OCI-M2 (cell line): ENCODE data around the gene ZC3H4.
A peak's percentile ranks its signal among the peaks of the same experiment; 100 is the strongest.
"Not testable (repeated sequence)": the region's sequence is repeated elsewhere in the genome, so short reads cannot be mapped to it uniquely, and the experiment has no call there.

ENCODE experiments used
- DNase-seq: peaks from one replicate; lab custom pipeline; 2025; ENCODE audit not compliant: unreplicated experiment; lab: John Stamatoyannopoulos, UW

ZC3H4 gene

DNA sequence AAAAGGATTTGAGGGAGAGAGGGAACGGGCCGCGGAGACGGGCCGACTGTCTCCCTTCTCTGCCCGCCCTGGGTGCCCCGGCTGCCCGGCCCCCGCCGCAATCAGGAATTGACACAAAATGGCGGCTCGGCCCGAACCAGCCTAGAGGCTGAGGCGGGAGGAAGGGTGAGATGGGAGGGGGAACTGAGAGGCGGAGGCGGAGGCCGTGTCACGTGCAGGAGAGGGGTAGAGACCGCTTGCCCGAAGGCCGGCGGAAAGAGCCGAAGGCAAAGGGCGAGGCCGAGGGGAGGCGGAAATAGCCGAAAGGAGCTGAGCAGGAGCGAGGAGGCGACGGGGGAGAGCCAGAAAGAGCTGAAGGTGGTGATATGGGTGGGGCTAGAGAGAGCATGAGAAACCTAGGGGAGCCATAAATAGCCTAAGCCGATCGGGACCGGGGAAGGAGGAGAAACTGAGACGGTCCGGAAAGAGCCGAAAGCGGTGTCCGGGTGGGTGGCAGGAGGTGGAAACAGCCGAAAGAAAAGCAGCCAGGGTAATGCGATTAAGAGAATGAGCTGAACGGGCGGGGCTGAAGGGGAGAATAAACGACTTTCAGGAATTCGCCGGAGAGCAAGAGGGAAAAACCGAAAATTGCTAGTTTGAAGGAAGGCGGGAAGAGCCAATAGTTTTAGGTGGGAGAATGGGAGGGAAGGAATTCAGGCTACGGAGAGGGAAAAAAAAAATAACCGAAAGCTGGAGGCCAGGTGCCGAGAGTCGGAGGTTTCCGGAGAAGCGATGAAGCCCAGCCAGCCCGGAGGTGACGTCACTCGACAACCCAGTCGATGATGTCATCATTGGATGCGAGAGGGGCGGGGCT is at the start of gene ZC3H4:
ZC3H4 (minus strand) TSS at position 780 of the 853 bp plus-strand sequence. CDS start 1,192 bp downstream, outside the sequence.
- peak; percentile 95 for DNase-seq

GRCh38 chr19:47161876-47162489 is 48.4 kb upstream of the ZC3H4 start:
- DNase-seq, result no peak

DNA sequence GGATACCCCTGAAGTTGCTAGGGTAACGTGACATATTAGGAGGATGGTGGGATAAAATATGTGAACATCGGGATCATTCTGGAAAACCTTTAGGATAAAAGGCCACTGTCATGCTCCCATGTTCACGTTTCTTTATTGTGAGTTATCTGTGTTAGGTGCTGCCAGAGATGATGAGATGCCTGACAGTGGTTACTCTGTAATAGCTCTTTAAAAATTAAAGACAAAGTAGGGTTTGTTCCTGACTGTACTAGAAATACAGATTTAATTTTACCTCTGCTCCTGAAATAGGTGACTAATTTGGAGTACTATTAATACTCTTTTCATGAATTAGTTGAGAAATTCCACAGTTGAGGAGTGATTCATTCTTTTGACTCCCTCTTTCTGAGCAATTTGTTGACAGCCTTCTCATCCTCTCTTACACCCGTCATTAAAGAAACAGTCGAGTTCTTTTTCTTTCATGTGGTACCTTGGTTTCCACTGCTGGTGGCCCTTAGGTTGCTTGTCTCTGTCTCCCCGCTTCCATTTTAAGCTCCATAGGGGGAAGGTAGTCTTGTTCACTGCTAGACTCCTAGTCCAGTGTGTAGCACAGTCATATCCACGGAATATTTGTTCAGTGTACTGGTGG is 45.4 kb upstream of the ZC3H4 start:
- DNase-seq, result no peak

DNA sequence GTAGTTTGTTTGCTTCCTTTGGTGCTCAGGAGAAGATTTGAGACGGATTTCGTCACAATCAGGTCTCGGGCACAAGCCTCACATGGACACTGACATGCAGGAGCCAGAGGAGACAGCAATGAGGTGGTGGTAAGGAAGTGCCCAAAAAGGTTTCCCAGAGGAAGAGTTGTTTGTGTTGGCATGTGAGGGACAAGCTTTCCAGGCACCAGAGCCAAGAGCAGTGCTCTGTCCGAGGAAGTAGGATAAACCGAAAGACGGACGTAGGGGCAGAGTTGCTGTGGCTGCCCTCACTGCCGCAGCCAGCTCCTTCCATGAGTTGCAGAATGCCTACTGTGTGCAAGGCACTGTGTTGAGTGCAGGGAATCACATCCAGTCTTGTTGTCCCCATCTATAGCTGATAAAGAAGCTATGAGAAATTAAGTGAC is 44.8 kb upstream of the ZC3H4 start:
- no peak for DNase-seq

DNA sequence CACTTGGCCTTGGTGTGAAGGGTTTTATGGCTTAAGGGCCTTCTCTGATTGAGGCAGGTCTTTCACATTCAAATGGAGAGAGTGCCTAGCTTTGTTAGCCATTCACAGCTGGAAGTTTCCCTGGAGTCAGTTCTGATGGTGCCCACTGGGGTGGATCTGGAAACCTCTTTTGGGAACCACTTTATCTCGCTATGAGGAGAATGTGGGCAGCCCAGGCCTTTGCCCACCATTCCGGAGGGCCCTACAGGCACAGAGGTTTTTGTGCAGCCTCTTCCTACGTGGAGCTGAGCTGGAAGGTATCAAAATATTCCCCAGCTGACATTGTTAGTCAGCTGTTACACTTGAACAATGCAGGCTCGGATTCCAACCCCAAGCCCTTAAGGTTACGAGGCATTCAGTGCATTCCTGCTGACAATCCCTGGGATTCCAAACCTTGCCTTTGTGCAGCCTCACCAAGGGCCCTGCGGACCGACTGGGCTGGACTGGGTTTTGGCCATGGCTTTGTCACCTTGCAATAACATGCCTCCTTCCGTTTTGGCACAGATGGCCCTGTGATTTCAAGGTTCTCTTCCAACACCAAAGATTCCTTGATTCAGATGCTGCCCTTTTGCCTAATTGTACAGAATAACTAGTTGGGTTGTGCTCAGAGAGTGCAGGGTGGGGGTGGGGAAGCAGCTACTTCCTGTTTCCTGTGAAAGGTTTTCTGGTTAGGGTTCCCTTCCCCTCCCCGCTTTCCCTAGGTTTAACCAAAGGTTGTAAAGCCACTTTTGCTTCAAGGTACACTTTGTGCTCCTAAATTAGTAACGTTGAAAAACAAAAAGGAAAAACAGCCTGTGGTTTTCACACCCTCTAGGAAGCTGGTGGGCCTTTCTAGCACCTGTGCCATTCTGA is 44.1 kb upstream of the ZC3H4 start:
- no peak for DNase-seq

GRCh38 chr19:47156861-47157430 is 43.4 kb upstream of the ZC3H4 start:
- DNase-seq, result no peak

DNA sequence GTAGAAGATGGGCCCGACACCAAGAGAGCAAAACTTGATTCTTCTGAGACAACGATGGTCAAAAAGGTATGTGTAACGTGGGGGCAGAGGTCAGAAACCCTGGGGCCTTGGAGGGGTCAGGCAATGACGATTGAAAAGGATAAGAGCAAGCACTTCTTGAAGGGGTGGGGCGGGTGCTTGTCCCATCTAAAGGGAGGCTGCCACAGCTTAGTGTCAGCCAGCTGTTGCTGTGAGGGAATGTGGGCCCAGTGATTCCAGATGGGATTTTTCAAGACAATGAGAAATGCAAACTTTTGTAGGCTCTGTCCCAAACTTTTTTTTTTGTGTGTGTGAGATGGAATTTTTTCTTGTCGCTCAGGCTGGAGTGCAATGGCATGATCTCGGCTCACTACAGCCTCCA is 41.6 kb upstream of the ZC3H4 start:
- DNase-seq, result no peak

- no peak for DNase-seq
Measured at GRCh38 chr19:47153266-47153665, 39.7 kb upstream of the ZC3H4 start.

- no peak for DNase-seq
Measured at GRCh38 chr19:47152632-47153031, 39.1 kb upstream of the ZC3H4 start.

DNA sequence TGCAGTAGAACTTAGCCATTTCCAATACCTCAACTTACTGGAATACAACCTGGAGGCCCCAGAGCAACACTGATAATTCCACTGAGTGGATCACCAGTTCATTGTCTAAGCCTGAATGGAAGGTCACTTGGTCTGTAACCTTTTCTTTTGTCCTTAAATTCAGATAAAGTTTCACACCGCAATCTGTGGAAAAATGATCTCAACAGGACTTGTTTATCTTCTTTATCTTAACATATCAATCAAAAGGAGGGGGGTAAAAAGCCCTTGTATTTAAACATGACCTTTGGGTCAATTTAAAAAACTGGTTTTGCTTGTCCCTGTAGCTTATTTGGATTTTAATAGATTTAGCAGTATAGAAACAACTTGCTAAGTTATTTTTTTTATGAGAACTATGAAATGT is 38.6 kb upstream of the ZC3H4 start:
- DNase-seq, result no peak

DNA sequence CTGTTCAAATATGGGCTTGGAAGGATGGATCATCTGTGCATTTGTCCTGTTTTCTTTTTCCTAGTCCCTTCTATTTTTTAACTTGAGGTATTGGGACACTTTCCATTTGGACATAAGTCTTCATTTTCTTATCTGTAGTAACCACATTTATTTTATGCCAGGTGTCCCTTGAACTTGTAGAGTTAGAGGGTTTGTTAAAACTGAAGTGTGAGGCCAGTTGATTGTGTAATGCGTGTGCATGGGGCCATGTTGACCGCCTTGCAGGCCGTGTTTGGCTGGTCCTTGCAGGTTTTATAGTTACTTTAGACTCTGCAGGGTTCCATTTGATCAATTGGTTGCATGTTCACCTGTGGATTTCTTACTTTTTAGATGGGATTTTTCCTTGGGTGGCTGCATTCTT is 38.1 kb upstream of the ZC3H4 start:
- no peak for DNase-seq

- DNase-seq, result no peak
Measured at GRCh38 chr19:47146920-47147319, 33.3 kb upstream of the ZC3H4 start.

- no peak for DNase-seq
Measured at GRCh38 chr19:47145639-47146486, 32.3 kb upstream of the ZC3H4 start.

DNA sequence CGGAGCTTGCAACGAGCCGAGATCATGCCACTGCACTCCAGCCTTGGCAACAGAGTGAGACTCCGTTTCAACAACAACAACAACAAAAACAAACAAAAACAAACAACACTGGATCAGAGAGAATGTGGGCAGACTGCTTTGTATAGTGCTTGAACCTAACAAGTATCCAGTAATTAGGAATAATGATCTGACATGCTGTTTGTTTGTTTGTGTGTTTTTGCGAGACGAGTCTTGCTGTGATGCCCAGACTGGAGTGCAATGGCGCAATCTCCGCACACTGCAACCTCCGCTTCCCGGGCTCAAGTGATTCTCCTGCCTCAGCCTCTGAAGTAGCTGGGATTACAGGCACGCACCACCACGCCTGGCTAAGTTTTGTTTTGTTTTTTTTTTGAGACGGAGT is 31.1 kb upstream of the ZC3H4 start:
- DNase-seq, result no peak

GRCh38 chr19:47143322-47144073 is 29.9 kb upstream of the ZC3H4 start:
- DNase-seq, result no peak

DNA sequence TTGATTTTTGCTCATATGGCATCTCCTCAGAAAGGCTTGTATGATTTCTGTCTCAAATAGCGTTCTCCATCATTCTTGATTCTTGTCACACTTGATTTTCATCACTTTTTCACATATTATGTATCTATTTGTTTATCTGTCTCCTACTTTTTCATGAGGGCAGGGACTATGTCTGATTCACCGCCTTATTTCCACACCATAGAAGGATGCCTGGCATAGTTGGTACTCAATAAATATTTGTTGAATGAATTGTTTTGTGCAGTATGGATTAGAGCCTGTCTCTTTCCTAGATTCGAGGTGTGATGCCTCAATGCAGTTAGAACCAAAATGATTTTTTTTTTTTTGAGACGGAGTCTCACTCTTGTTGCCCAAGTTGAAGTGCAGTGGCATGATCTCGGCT is 29.2 kb upstream of the ZC3H4 start:
- DNase-seq, result no peak

- DNase-seq, result no peak
Measured at GRCh38 chr19:47141695-47142094, 28.1 kb upstream of the ZC3H4 start.

DNA sequence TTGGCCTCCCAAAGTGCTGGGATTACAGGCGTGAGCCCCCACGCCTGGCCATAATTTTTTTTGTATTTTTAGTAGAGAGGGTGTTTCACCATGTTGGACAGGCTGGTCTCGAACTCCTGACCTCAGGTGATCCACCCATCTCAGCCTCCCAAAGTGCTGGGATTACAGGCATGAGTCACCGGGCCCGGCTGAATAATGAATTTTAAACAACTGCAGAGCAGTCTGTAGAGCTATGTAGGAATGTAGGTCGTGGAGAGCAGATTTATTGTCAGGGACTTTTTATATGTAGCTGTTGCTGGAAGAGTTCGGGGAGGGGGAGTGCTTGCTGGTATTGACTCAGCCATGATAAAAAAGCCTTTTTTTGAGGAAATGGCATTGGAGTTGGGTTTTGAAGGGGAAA is 27.7 kb upstream of the ZC3H4 start:
- DNase-seq, result not testable (repeated sequence)

DNA sequence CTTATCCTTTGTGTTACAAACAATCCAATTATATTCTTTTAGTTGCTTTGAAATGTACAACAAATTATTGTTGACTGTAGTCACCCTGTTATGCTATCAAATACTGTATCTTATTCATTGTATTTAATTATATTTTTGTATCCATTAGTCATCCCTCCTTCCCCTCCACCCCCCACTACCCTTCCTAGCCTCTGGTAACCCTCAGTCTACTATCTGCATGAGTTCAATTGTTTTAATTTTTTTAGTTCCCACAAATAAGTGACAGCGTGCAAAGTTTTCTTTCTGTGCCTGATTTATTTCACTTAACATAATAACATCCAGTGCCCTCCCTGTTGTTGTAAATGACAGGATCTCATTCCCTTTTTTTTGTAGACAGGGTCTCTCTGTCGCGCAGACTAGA is 21.6 kb upstream of the ZC3H4 start:
- DNase-seq, result no peak
